ENCODE data around the gene SIGLEC10. TPM values are rescaled to one million over a fixed set of nuclear protein-coding genes. Genes with fewer than 3 reads are reported as not detected.

The SIGLEC10 gene
- total and polyA plus RNA-seq, 9 of the 15 experiments (the other 6 are each of a cell fraction or from before 2014, with no cell fraction given) = 0.10 to 1.8 (median 0.82) TPM

GRCh38 chr19:51368366-51369282, 48.8 kb downstream of the SIGLEC10 start, which contains the start of gene CLDND2:
Gene CLDND2 (minus strand): TSS chr19:51369003. CDS start chr19:51368577, 426 bp downstream.
- BruUV-seq (replicated peaks) = no TSS peak
- H2AFZ ChIP-seq (ENCODE audit: low read depth, low read length) = peak within 1 kb of the TSS; percentile 94
- ATAC-seq (no peak), FAIRE-seq (no peak), DNase-seq (ENCODE audit: extremely low read depth in 1 of 4, low spot score in 3 of 4) (peak; percentile 31 to 50 (median 44))
- peak within 1 kb of the TSS; percentile 92 for H3K4me2 ChIP-seq (ENCODE audit: insufficient read depth, low read length)
- peak within 1 kb of the TSS; percentile 74 to 94 for H3K9ac ChIP-seq (ENCODE audit: insufficient read depth in 1 of 2, low read depth in 2 of 2, low read length in 2 of 2)
- H3K27ac ChIP-seq (ENCODE audit: extremely low read depth, low read depth, low read length) = peak within 1 kb of the TSS; percentile 80
- H4K20me1 ChIP-seq (replicated peaks; ENCODE audit: control insufficient read depth, insufficient read depth, low read length) = no peaks in the 10 kb centered on the region
- peaks cover 45% of the 10 kb centered on the region for H3K79me2 ChIP-seq (ENCODE audit: control insufficient read depth, insufficient read depth, low read length)
- H3K4me1 ChIP-seq (replicated peaks in 1 of 2; ENCODE audit: control insufficient read depth in 2 of 2, insufficient read depth in 2 of 2, low read length in 2 of 2) = peaks cover 29 to 56% of the 10 kb centered on the region in 2 experiments
- no peaks in the 10 kb centered on the region for H3K9me1 ChIP-seq (ENCODE audit: control insufficient read depth, insufficient read depth, low read length)
- peak within 1 kb of the TSS; percentile 75 for H3K4me3 ChIP-seq
- H3K9me3 ChIP-seq (replicated peaks; ENCODE audit: control insufficient read depth, insufficient read depth, low read depth, low read length) = no peaks in the 10 kb centered on the region
- no peaks in the 10 kb centered on the region for H3K36me3 ChIP-seq (ENCODE audit: control insufficient read depth, insufficient read depth, low read length)
- ChIA-PET CTCF (ENCODE audit: low intra/inter-chr PET ratio) (no interaction called here), POLR2A (interaction anchor here (0.6 to 1.5 kb wide), 12 partner anchors 9 to 278 kb away, joined by 3 to 11 read pairs (median 4); partner anchors contain the start of gene C19orf84)
- in situ Hi-C loops (cut with MboI) (no loop called here), intact Hi-C loops (cut with micrococcal nuclease) (no loop called here)
- no peaks in the 10 kb centered on the region for H3K27me3 ChIP-seq (ENCODE audit: control insufficient read depth in 2 of 2, insufficient read depth in 2 of 2, low read length in 2 of 2)
- WGBS (ENCODE audit: insufficient coverage, low coverage, missing lambda C conversion rate) = 35% methylated on average over 18 of the region's 23 CpGs
- TF ChIP-seq FOXA3 (CRISPR knock-in tag; conservative IDR thresholded peaks at IDR 0.05 in 1 of 2, IDR thresholded peaks at IDR 0.05 in 1 of 2) (0 out of 4 replicates have a peak, but pooled peaks of 1 of the 2 experiments have one; percentile 13), TEAD4 (IDR thresholded peaks at IDR 0.05; ENCODE audit: low read length) (no peak), TEAD4 (CRISPR knock-in tag; IDR thresholded peaks at IDR 0.05; ENCODE audit: borderline replicate concordance) (0 out of 2 replicates have a peak, but pooled peaks have one; percentile 59), E2F6 (IDR thresholded peaks at IDR 0.05; ENCODE audit: borderline replicate concordance in 1 of 2, extremely low read depth in 1 of 2, insufficient read depth in 1 of 2, insufficient read length in 1 of 2, low read depth in 1 of 2, low read length in 1 of 2, poor library complexity in 1 of 2, severe bottlenecking in 1 of 2) (peak in 1 of 2 experiments; percentile 61), ERF (CRISPR knock-in tag; IDR thresholded peaks at IDR 0.05) (0 out of 2 replicates have a peak, but pooled peaks have one; percentile 26), CREB1 (IDR thresholded peaks at IDR 0.05) (no peak), CREB1 (CRISPR knock-in tag; IDR thresholded peaks at IDR 0.05) (no peak), TRIM25 (IDR thresholded peaks at IDR 0.05; ENCODE audit: borderline replicate concordance) (no peak), ZFX (CRISPR knock-in tag; IDR thresholded peaks at IDR 0.05) (peak; percentile 46; the same call in 1 of the 2 replicates), BHLHE40 (IDR thresholded peaks at IDR 0.05; ENCODE audit: low read length) (0 out of 2 replicates have a peak, but pooled peaks have one; percentile 1), NFIC (IDR thresholded peaks at IDR 0.05) (no peak), STAT5A (IDR thresholded peaks at IDR 0.05; ENCODE audit: borderline replicate concordance, low read length) (no peak), PKNOX1 (IDR thresholded peaks at IDR 0.05) (peak; percentile 27; the same call in 1 of the 2 replicates), ADNP (tag; IDR thresholded peaks at IDR 0.05) (no peak), KDM5B (IDR thresholded peaks at IDR 0.05; ENCODE audit: insufficient replicate concordance, low read depth, low read length) (peak; percentile 17), SREBF2 (CRISPR knock-in tag; IDR thresholded peaks at IDR 0.05) (0 out of 2 replicates have a peak, but pooled peaks have one; percentile 46), CXXC5 (CRISPR knock-in tag; IDR thresholded peaks at IDR 0.05) (no peak)

Measured in K562 (cell line).